VCaP (cell line): ENCODE measurements around the gene GREB1.
A peak's percentile ranks its signal among the peaks of the same experiment; 100 is the strongest.

Source experiments
- H3K27ac ChIP-seq: fragments of 450-650 bp; 2 replicates; pipeline ENCODE4 v1.5.1; 2017
- CTCF ChIP-seq: fragments of 450-650 bp; conservative IDR thresholded peaks from 2 replicates; pipeline ENCODE4 v1.5.1; 2017; ENCODE audit warnings: mild to moderate bottlenecking, moderate library complexity

GREB1 gene

DNA sequence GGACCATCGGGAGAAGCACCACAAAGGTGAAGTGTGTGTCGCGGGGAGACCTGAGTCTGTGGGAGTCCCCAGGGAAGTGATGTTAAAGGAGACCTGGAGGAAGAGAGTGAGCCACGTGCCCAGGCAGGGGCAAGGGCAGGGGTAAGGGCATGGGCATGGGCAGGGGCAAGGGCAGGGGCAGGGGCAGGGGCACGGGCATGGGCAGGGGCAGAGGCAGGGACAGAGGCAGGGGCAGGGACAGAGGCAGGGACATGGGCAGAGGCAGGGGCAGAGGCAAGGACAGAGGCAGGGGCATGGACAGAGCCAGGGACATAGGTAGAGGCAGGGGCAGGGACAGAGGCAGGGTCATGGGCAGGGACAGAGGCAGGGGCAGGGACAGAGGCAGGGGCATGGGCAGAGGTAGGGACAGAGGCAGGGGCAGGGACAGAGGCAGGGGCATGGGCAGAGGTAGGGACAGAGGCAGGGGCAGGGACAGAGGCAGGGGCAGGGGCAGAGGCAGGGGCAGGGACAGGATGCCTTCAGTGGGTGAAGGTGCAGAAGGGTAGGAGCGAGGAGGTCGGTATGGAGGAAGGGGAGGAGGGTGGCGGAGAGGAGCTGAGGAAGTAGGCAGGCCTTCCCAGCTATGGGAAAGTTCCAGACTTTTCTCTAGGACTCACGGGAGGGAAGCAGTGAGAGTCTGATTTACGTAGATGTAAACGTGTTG lies 102.9 kb downstream of the GREB1 start:
- H3K27ac ChIP-seq: no peak overlapping the region
- no peak for TF ChIP-seq CTCF

- no peak for TF ChIP-seq CTCF
These were observed 103.7 kb downstream of the GREB1 start for GRCh38 chr2:11637546-11637945.

GRCh38 chr2:11639503-11639902 lies 105.7 kb downstream of the GREB1 start:
- no peak for TF ChIP-seq CTCF

More at GRCh38 chr2:11637546-11637945, 103.7 kb downstream of the GREB1 start:
- H3K27ac ChIP-seq: no peak overlapping the region

DNA sequence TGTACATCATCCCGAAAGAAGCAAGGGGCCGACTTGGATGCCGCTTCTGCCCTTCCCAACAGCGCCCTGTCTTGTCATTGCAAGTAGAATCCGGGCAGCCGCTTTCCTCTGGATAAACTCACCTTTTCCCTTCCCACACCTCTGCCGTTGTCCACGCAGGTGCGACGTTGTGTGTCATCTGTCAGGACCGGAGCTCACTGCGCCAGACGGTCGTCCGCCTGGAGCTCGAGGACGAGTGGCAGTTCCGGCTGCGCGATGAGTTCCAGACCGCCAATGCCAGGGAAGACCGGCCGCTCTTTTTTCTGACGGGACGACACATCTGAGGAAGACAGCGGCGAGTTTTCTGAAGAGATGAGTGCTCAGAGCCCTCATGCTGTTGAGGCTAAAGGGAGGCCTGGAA lies 106.3 kb downstream of the GREB1 start:
- no peak for TF ChIP-seq CTCF
- H3K27ac ChIP-seq: peak overlapping the region; percentile 45

More at GRCh38 chr2:11639503-11639902, 105.7 kb downstream of the GREB1 start:
- peak overlapping the region; percentile 45 for H3K27ac ChIP-seq

GRCh38 chr2:11642972-11643371 lies 109.1 kb downstream of the GREB1 start:
- TF ChIP-seq CTCF: no peak
- H3K27ac ChIP-seq: no peak overlapping the region

DNA sequence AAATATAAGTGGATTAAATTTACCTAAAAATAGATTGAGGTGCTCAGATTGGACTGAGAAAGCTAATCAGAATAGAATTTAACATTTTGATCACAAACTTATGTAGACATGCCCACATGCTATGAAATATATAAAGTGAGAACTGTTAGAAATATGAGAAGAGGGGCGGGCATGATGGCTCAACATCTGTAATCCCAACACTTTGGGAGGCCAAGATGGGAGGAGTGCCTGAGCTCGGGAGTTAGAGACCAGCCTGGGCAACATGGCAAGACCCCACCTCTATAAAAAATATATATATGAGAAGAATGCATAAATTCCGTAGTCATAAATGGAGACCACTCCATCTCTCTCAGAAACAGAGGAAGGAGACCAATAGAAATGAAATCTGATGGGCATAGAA lies 110.4 kb downstream of the GREB1 start:
- no peak overlapping the region for H3K27ac ChIP-seq
- TF ChIP-seq CTCF: no peak

- no peak overlapping the region for H3K27ac ChIP-seq
- TF ChIP-seq CTCF: no peak
These were observed 112.7 kb downstream of the GREB1 start for GRCh38 chr2:11646530-11646929.
